Peyer's patch (tissue), 4 donors: ENCODE data around the gene ZBTB42.

ENCODE experiments used
- POLR2A ChIP-seq, 2 donors: fragments of 450-650 bp; IDR thresholded peaks; one replicate each; pipeline ENCODE4 v1.5.1; 2017; ENCODE audit warnings: antibody characterized with exemption in 2 of 2, mild to moderate bottlenecking in 2 of 2, moderate library complexity in 2 of 2
- TF ChIP-seq, protein P1 (sequence below), 6 experiments: fragments of 450-650 bp in 4 of 6; fragments of 200-600 bp in 2 of 6; sonication (generic) in 1 of 6; IDR thresholded peaks; one replicate each; pipeline ENCODE4 v1.5.1; 2017 to 2019; ENCODE audit warnings: antibody characterized with exemption in 6 of 6, mild to moderate bottlenecking in 3 of 6, moderate library complexity in 1 of 6

- TF ChIP-seq, protein P1, sequence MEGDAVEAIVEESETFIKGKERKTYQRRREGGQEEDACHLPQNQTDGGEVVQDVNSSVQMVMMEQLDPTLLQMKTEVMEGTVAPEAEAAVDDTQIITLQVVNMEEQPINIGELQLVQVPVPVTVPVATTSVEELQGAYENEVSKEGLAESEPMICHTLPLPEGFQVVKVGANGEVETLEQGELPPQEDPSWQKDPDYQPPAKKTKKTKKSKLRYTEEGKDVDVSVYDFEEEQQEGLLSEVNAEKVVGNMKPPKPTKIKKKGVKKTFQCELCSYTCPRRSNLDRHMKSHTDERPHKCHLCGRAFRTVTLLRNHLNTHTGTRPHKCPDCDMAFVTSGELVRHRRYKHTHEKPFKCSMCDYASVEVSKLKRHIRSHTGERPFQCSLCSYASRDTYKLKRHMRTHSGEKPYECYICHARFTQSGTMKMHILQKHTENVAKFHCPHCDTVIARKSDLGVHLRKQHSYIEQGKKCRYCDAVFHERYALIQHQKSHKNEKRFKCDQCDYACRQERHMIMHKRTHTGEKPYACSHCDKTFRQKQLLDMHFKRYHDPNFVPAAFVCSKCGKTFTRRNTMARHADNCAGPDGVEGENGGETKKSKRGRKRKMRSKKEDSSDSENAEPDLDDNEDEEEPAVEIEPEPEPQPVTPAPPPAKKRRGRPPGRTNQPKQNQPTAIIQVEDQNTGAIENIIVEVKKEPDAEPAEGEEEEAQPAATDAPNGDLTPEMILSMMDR (IDR thresholded peaks at IDR 0.05), result no peak
- no peak for TF ChIP-seq POLR2A (IDR thresholded peaks at IDR 0.05)
These were observed 2.5 kb downstream of the ZBTB42 start for GRCh38 chr14:104803280-104803911.
